ENCODE measurements around the gene ACP6. TPM values are rescaled to one million over a fixed set of nuclear protein-coding genes. Genes with fewer than 3 reads are reported as not detected.

Gene ACP6
- total RNA-seq, 1 experiment from 2014 or later, result 31.5 TPM

- no peak for TF ChIP-seq ZNF416 (CRISPR knock-in tag; IDR thresholded peaks at IDR 0.05)
- no peak for TF ChIP-seq TEAD4 (CRISPR knock-in tag; IDR thresholded peaks at IDR 0.05)
- TF ChIP-seq SMAD4 (CRISPR knock-in tag; IDR thresholded peaks at IDR 0.05), result no peak
- TF ChIP-seq CREM (CRISPR knock-in tag; IDR thresholded peaks at IDR 0.05), result no peak
- no peak for TF ChIP-seq ZNF121 (CRISPR knock-in tag; IDR thresholded peaks at IDR 0.05)
- no peak for TF ChIP-seq RORB (CRISPR knock-in tag; IDR thresholded peaks at IDR 0.05)
- TF ChIP-seq FOXJ3 (CRISPR knock-in tag; IDR thresholded peaks at IDR 0.05; ENCODE audit: borderline replicate concordance), result no peak
- no peak for TF ChIP-seq ELF4 (CRISPR knock-in tag; IDR thresholded peaks at IDR 0.05; ENCODE audit: low read depth)
- no peak for TF ChIP-seq ZNF671 (CRISPR knock-in tag; IDR thresholded peaks at IDR 0.05)
- TF ChIP-seq ZNF232 (CRISPR knock-in tag; IDR thresholded peaks at IDR 0.05), result no peak
- no peak for TF ChIP-seq USF2 (CRISPR knock-in tag; IDR thresholded peaks at IDR 0.05)
Observed at GRCh38 chr1:147626739-147627138, 43.6 kb downstream of the ACP6 start (continued).

GRCh38 chr1:147626291-147626690 is 44.0 kb downstream of the ACP6 start:
- POLR2A ChIA-PET, result no interaction called here
- H3K27me3 Mint-ChIP-seq (ENCODE audit: low read depth), result no peaks in the 10 kb centered on the region
- no peak overlapping the region for H3K4me3 Mint-ChIP-seq
- CTCF ChIA-PET, result interaction anchor here (0.9 to 4.8 kb wide), 12 partner anchors 15 to 384 kb away, joined by 3 to 25 read pairs (median 6); no protein-coding TSS in a partner anchor
- TF ChIP-seq PRDM15 (CRISPR knock-in tag; IDR thresholded peaks at IDR 0.05) (no peak), ZNF281 (CRISPR knock-in tag; IDR thresholded peaks at IDR 0.05) (no peak), ATF1 (CRISPR knock-in tag; IDR thresholded peaks at IDR 0.05) (no peak), ZNF138 (CRISPR knock-in tag; conservative IDR thresholded peaks at IDR 0.05) (no peak), JUN (CRISPR knock-in tag; IDR thresholded peaks at IDR 0.05) (no peak), OVOL2 (CRISPR knock-in tag; IDR thresholded peaks at IDR 0.05; ENCODE audit: borderline replicate concordance) (no peak), ZNF396 (CRISPR knock-in tag; IDR thresholded peaks at IDR 0.05; ENCODE audit: borderline replicate concordance) (no peak), NR3C1 (CRISPR knock-in tag; conservative IDR thresholded peaks at IDR 0.05; ENCODE audit: low read depth) (no peak), E2F1 (CRISPR knock-in tag; IDR thresholded peaks at IDR 0.05) (no peak), ZMAT4 (CRISPR knock-in tag; IDR thresholded peaks at IDR 0.05) (no peak)
- no peak overlapping the region for H3K27ac Mint-ChIP-seq
- H3K4me1 Mint-ChIP-seq, result peaks cover 25% of the 10 kb centered on the region
- DNase-seq (ENCODE audit: low spot score) (no peak), ATAC-seq (no peak)
- H3K9me3 Mint-ChIP-seq, result no peaks in the 10 kb centered on the region
- peaks cover 27% of the 10 kb centered on the region for H3K36me3 Mint-ChIP-seq

Data from WTC11 (cell line).